ENCODE data around the gene KDR. TPM values are rescaled to one million over a fixed set of nuclear protein-coding genes. Genes with fewer than 3 reads are reported as not detected.

The KDR gene
- total and polyA plus RNA-seq, 9 of the 15 experiments (the other 6 are each of a cell fraction or from before 2014, with no cell fraction given) = 0.13 TPM; not detected in 8

DNA sequence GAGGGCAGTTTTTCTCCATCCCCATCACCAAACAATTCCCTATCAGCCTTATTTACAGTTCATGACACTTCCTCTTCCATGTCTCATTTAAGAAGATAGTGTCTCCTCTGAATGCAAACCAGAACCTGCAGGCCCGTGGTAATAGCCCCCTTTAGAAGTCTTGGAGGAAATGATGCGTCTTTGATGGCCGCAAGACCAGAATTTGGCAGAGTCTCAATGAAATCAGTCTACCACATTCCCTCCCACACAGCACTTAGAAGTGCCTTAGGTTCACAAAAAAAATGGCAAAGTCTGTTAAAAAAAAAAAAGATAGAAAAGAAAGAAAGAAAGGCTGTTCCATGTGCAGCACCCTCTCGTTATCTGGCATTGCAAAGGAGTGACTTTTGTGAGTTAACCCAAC, 2.1 kb upstream of the KDR start (continued):
- no peak for TF ChIP-seq TFE3 (CRISPR knock-in tag; IDR thresholded peaks at IDR 0.05)
- no peak for TF ChIP-seq SRSF3 (IDR thresholded peaks at IDR 0.05; ENCODE audit: insufficient read depth, low read length)
- TF ChIP-seq TARDBP (IDR thresholded peaks at IDR 0.05) = no peak
- TF ChIP-seq NCOA2 (IDR thresholded peaks at IDR 0.05; ENCODE audit: partially characterized antibody in 2 of 2) = no peak
- TF ChIP-seq NFATC3 (IDR thresholded peaks at IDR 0.05) = no peak

GRCh38 chr4:55127053-55127452, 1.7 kb upstream of the KDR start:
- BruUV-seq (replicated peaks) = no TSS peak
- 2% methylated on average over 3 of the region's 3 CpGs for WGBS (ENCODE audit: insufficient coverage, low coverage, missing lambda C conversion rate)
- no peak overlapping the region for H3K4me3 ChIP-seq
- no peak for ATAC-seq
- H4K20me1 ChIP-seq (replicated peaks; ENCODE audit: control insufficient read depth, insufficient read depth, low read length) = no peaks in the 10 kb centered on the region
- CTCF ChIA-PET (ENCODE audit: low intra/inter-chr PET ratio) = no interaction called here
- H3K4me2 ChIP-seq (ENCODE audit: insufficient read depth, low read length) = no peak overlapping the region
- in situ Hi-C loops (cut with MboI) = no loop called here
- TF ChIP-seq STAT5B (CRISPR knock-in tag; IDR thresholded peaks at IDR 0.05) = no peak
- no peak overlapping the region for H3K9ac ChIP-seq (ENCODE audit: insufficient read depth in 1 of 2, low read depth in 2 of 2, low read length in 2 of 2)
- no peak overlapping the region for H2AFZ ChIP-seq (ENCODE audit: low read depth, low read length)
- no peak for DNase-seq (ENCODE audit: extremely low read depth in 1 of 4, low spot score in 3 of 4)
- no peaks in the 10 kb centered on the region for H3K79me2 ChIP-seq (ENCODE audit: control insufficient read depth, insufficient read depth, low read length)
- FAIRE-seq = no peak
- peaks cover 0 to 13% of the 10 kb centered on the region in 2 experiments; a peak in 2 of 5 replicates for H3K4me1 ChIP-seq (replicated peaks in 1 of 2; ENCODE audit: control insufficient read depth in 2 of 2, insufficient read depth in 2 of 2, low read length in 2 of 2)
- H3K9me1 ChIP-seq (ENCODE audit: control insufficient read depth, insufficient read depth, low read length) = no peaks in the 10 kb centered on the region
- POLR2A ChIA-PET = no interaction called here
- peaks cover 17 to 22% of the 10 kb centered on the region in 2 experiments; a peak in 4 of 5 replicates for H3K27me3 ChIP-seq (ENCODE audit: control insufficient read depth in 2 of 2, insufficient read depth in 2 of 2, low read length in 2 of 2)
- no peaks in the 10 kb centered on the region for H3K36me3 ChIP-seq (ENCODE audit: control insufficient read depth, insufficient read depth, low read length)
- H3K9me3 ChIP-seq (replicated peaks; ENCODE audit: control insufficient read depth, insufficient read depth, low read depth, low read length) = no peaks in the 10 kb centered on the region
- H3K27ac ChIP-seq (ENCODE audit: extremely low read depth, low read depth, low read length) = no peak overlapping the region
- intact Hi-C loops (cut with micrococcal nuclease) = no loop called here
